Breast epithelium (tissue), 4 donors: ENCODE results near the gene BFSP2. TPM values are rescaled to one million over a fixed set of nuclear protein-coding genes. Genes with fewer than 3 reads are reported as not detected.

Experiments used
- DNase-seq, 2 donors: peaks; one replicate each; pipeline ENCODE4 v3.0.0-alpha.2; 2019; ENCODE audit warnings: low spot score in 2 of 2
- H3K27ac ChIP-seq, 2 donors: fragments of 200-600 bp; sonication (generic) in 1 of 2; one replicate each; pipeline ENCODE4 v1.5.1; 2016 to 2019; ENCODE audit warnings: mild to moderate bottlenecking in 1 of 2
- H3K27me3 ChIP-seq, 2 donors: fragments of 200-600 bp; sonication (generic) in 1 of 2; one replicate each; pipeline versions ENCODE4 v1.5.1 to v1.6.0; 2017 to 2019; ENCODE audit warnings: control low read depth in 1 of 2, mild to moderate bottlenecking in 1 of 2
- H3K36me3 ChIP-seq: fragments of 200-600 bp; one replicate; pipeline ENCODE4 v1.5.1; 2019
- H3K4me1 ChIP-seq, 2 donors: fragments of 200-600 bp; sonication (generic); one replicate each; pipeline ENCODE4 v1.5.1; 2016 to 2019; ENCODE audit warnings: control low read depth in 1 of 2
- H3K4me3 ChIP-seq, 3 donors: fragments of 200-600 bp; sonication (generic); 1 replicate in 2 of 3; 2 replicates in 1 of 3; pipeline ENCODE4 v1.5.1; 2016 to 2019; ENCODE audit warnings: mild to moderate bottlenecking in 3 of 3, moderate library complexity in 2 of 3
- H3K9me3 ChIP-seq, 2 donors: fragments of 200-600 bp; sonication (generic) in 1 of 2; one replicate each; pipeline ENCODE4 v1.5.1; 2016 to 2019; ENCODE audit warnings: control low read depth in 1 of 2
- CTCF ChIP-seq, 3 donors: fragments of 450-650 bp; IDR thresholded peaks; one replicate each; pipeline ENCODE4 v1.5.1; 2016 to 2017; ENCODE audit warnings: antibody characterized with exemption in 3 of 3, mild to moderate bottlenecking in 3 of 3, moderate library complexity in 3 of 3
- POLR2A ChIP-seq: fragments of 450-650 bp; IDR thresholded peaks from one replicate; pipeline ENCODE4 v1.6.1; 2016; ENCODE audit warnings: antibody characterized with exemption, mild to moderate bottlenecking, moderate library complexity
- POLR2AphosphoS5 ChIP-seq, 3 donors: sonication (generic); formaldehyde crosslinking; IDR thresholded peaks; one replicate each; pipeline ENCODE4 v1.6.1; 2017; ENCODE audit warnings: antibody characterized with exemption in 3 of 3
- intact Hi-C: fragments of 100-400 bp; cut with DNase I; formaldehyde crosslinking; loops from one replicate; pipeline ENCODE4 v1.15.1; 2023; ENCODE audit warnings: low total_unique reads
- total RNA-seq, 3 donors: library from RNA; depleted of rRNA; stranded (reverse); fragments of >200 nt; gene quantifications; one replicate each; pipeline ENCODE4 v1.1.0, GENCODE V29; 2016

BFSP2 gene
- total RNA-seq, 3 donors from 2014 or later: not detected

- H3K4me1 ChIP-seq: no peaks in the 10 kb centered on the region
- no peak overlapping the region for H3K4me3 ChIP-seq
- DNase-seq: peak; percentile 58 to 62
- TF ChIP-seq CTCF (IDR thresholded peaks at IDR 0.05) (no peak), POLR2A (no peak), POLR2AphosphoS5 (IDR thresholded peaks at IDR 0.05) (peak in 1 of 3 donors; percentile 30)
- H3K9me3 ChIP-seq: no peaks in the 10 kb centered on the region
- no peaks in the 10 kb centered on the region for H3K27me3 ChIP-seq
- H3K27ac ChIP-seq: peak overlapping the region; percentile 82 to 92
- intact Hi-C loops: no loop called here
- no peaks in the 10 kb centered on the region for H3K36me3 ChIP-seq
These were observed 74.5 kb downstream of the BFSP2 start for GRCh38 chr3:133474251-133474801.

GRCh38 chr3:133474817-133475216 is 75.0 kb downstream of the BFSP2 start:
- Histone ChIP-seq H3K4me3 (no peak overlapping the region), H3K36me3 (no peaks in the 10 kb centered on the region), H3K27me3 (no peaks in the 10 kb centered on the region), H3K9me3 (no peaks in the 10 kb centered on the region), H3K27ac (peak overlapping the region; percentile 82 to 92), H3K4me1 (no peaks in the 10 kb centered on the region)
- TF ChIP-seq CTCF (IDR thresholded peaks at IDR 0.05) (no peak), POLR2AphosphoS5 (IDR thresholded peaks at IDR 0.05) (no peak), POLR2A (no peak)
- intact Hi-C loops: no loop called here
- no peak for DNase-seq

GRCh38 chr3:133475245-133476010 is 75.6 kb downstream of the BFSP2 start:
- H3K9me3 ChIP-seq: no peaks in the 10 kb centered on the region
- intact Hi-C loops: no loop called here
- no peaks in the 10 kb centered on the region for H3K36me3 ChIP-seq
- H3K4me1 ChIP-seq: no peaks in the 10 kb centered on the region
- H3K27ac ChIP-seq: peak overlapping the region; percentile 82 to 92
- DNase-seq: no peak
- H3K4me3 ChIP-seq: no peak overlapping the region
- TF ChIP-seq CTCF (IDR thresholded peaks at IDR 0.05): no peak
- no peak for TF ChIP-seq POLR2AphosphoS5 (IDR thresholded peaks at IDR 0.05)
- no peak for TF ChIP-seq POLR2A
- H3K27me3 ChIP-seq: no peaks in the 10 kb centered on the region

GRCh38 chr3:133476971-133477375 is 77.1 kb downstream of the BFSP2 start:
- no peaks in the 10 kb centered on the region for H3K36me3 ChIP-seq
- intact Hi-C loops: no loop called here
- no peaks in the 10 kb centered on the region for H3K4me1 ChIP-seq
- no peaks in the 10 kb centered on the region for H3K27me3 ChIP-seq
- TF ChIP-seq POLR2AphosphoS5 (IDR thresholded peaks at IDR 0.05) (no peak), CTCF (IDR thresholded peaks at IDR 0.05) (no peak), POLR2A (no peak)
- H3K9me3 ChIP-seq: no peaks in the 10 kb centered on the region
- H3K4me3 ChIP-seq: no peak overlapping the region
- H3K27ac ChIP-seq: no peak overlapping the region
- no peak for DNase-seq

GRCh38 chr3:133477487-133477886 is 77.6 kb downstream of the BFSP2 start:
- H3K27me3 ChIP-seq: no peaks in the 10 kb centered on the region
- TF ChIP-seq CTCF (IDR thresholded peaks at IDR 0.05): no peak
- no peaks in the 10 kb centered on the region for H3K36me3 ChIP-seq
- no peak overlapping the region for H3K4me3 ChIP-seq
- intact Hi-C loops: no loop called here
- no peaks in the 10 kb centered on the region for H3K9me3 ChIP-seq
- H3K4me1 ChIP-seq: no peaks in the 10 kb centered on the region
- H3K27ac ChIP-seq: no peak overlapping the region
- DNase-seq: no peak
